ENCODE measurements around the gene CDK6. TPM values are rescaled to one million over a fixed set of nuclear protein-coding genes. Genes with fewer than 3 reads are reported as not detected.

Gene CDK6
- total and polyA plus RNA-seq, 2 experiments from 2014 or later, result 28.7 to 81.6 TPM

DNA sequence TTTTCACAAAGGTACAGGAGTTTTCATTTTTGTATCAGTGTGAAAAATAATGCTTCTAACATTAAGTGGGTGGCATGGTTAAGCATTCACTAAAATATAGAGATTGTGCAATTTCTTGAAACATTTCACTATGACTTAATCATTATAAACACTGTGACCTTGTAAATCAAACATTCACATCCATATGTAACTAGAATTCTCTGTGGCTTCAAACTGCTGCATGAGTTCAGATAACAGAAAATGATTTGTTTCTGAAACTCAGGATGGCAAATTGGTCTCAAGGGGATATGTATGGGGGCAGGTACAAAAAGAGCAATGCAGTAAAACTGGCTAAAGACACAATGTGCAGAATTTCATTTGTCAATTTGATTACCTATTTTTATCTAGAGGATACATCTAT, 250.0 kb downstream of the CDK6 start:
- H3K27me3 ChIP-seq, result peaks cover 7% of the 10 kb centered on the region
- H3K4me3 ChIP-seq, result no peak overlapping the region
- no peaks in the 10 kb centered on the region for H3K9me3 ChIP-seq (ENCODE audit: low read depth)
- DNase-seq (ENCODE audit: low read depth in 1 of 2, low spot score in 1 of 2), result peak in 1 of 2 donors; percentile 42
- H3K36me3 ChIP-seq, result no peaks in the 10 kb centered on the region
- H3K27ac ChIP-seq, result no peak overlapping the region
- TF ChIP-seq, protein P1, sequence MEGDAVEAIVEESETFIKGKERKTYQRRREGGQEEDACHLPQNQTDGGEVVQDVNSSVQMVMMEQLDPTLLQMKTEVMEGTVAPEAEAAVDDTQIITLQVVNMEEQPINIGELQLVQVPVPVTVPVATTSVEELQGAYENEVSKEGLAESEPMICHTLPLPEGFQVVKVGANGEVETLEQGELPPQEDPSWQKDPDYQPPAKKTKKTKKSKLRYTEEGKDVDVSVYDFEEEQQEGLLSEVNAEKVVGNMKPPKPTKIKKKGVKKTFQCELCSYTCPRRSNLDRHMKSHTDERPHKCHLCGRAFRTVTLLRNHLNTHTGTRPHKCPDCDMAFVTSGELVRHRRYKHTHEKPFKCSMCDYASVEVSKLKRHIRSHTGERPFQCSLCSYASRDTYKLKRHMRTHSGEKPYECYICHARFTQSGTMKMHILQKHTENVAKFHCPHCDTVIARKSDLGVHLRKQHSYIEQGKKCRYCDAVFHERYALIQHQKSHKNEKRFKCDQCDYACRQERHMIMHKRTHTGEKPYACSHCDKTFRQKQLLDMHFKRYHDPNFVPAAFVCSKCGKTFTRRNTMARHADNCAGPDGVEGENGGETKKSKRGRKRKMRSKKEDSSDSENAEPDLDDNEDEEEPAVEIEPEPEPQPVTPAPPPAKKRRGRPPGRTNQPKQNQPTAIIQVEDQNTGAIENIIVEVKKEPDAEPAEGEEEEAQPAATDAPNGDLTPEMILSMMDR (IDR thresholded peaks at IDR 0.05; ENCODE audit: low read depth, low read length), result no peak
- H3K4me1 ChIP-seq (ENCODE audit: low read depth), result peaks cover 4% of the 10 kb centered on the region

DNA sequence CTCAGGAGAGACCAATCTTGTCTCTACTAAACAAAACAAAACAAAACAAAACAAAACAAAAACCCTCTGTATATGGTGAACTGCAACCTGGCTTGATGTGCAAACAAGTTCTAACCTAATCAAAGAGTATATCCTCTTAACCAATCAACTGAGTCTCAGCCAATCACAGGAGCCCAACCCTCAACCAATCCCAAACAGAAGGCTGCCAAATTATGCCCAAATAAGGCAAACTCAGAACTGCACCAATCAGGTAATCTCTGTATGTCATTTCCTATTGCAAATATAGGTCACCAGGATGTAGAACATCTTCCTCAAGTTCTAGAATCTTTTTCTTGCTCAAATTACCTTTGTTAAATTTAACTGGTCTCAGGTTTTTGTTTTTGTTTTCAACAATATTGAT, 251.4 kb downstream of the CDK6 start:
- TF ChIP-seq, protein P1 (IDR thresholded peaks at IDR 0.05; ENCODE audit: low read depth, low read length), result no peak
- Histone ChIP-seq H3K9me3 (ENCODE audit: low read depth) (no peaks in the 10 kb centered on the region), H3K4me1 (ENCODE audit: low read depth) (peaks cover 4% of the 10 kb centered on the region), H3K27me3 (no peaks in the 10 kb centered on the region), H3K4me3 (no peak overlapping the region), H3K36me3 (peaks cover 10% of the 10 kb centered on the region), H3K27ac (peak overlapping the region; percentile 42)
- peak in 1 of 2 donors; percentile 14 for DNase-seq (ENCODE audit: low read depth in 1 of 2, low spot score in 1 of 2)

DNA sequence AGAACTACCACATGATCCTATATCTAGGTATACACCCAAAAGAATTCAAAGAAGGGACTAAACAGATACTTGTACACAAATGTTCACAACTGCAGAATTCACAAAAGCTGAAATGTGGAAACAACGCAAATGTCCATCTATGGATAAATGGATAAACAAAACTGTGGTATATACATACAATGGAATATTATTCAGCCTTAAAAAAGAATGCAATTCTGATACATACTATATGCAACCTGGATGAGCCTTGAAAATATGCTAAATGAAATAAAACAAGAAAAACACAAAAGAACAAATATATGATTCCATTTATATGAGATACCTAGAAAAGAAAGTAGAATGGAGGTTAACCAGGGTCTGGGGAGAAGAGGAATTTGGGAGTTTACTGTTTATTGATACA, 253.4 kb downstream of the CDK6 start:
- H3K27ac ChIP-seq, result no peak overlapping the region
- no peak overlapping the region for H3K4me3 ChIP-seq
- no peak for DNase-seq (ENCODE audit: low read depth in 1 of 2, low spot score in 1 of 2)
- no peaks in the 10 kb centered on the region for H3K4me1 ChIP-seq (ENCODE audit: low read depth)
- H3K36me3 ChIP-seq, result peaks cover 27% of the 10 kb centered on the region
- H3K27me3 ChIP-seq, result no peaks in the 10 kb centered on the region
- H3K9me3 ChIP-seq (ENCODE audit: low read depth), result no peaks in the 10 kb centered on the region
- TF ChIP-seq, protein P1 (IDR thresholded peaks at IDR 0.05; ENCODE audit: low read depth, low read length), result no peak

DNA sequence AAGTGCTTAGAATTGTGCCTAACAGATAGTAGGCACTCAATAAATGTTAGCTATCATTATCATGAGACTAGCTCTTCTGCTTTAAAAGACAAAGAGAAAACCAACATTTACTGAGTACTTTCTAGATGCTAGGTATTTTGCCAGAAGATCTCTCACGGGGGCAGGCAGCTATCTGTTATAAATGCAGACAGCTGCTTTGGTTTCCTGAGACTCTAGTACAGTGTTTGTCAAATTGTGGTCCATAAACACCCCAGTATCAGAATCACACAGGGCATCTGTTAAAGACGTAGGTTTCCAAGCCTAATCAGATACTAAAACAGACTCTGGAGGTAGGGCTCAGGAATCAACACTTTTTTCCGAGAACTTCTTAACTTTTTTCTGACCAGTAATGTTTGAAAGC, 260.1 kb downstream of the CDK6 start:
- TF ChIP-seq, protein P1 (IDR thresholded peaks at IDR 0.05; ENCODE audit: low read depth, low read length), result no peak
- peaks cover 72% of the 10 kb centered on the region for H3K36me3 ChIP-seq

DNA sequence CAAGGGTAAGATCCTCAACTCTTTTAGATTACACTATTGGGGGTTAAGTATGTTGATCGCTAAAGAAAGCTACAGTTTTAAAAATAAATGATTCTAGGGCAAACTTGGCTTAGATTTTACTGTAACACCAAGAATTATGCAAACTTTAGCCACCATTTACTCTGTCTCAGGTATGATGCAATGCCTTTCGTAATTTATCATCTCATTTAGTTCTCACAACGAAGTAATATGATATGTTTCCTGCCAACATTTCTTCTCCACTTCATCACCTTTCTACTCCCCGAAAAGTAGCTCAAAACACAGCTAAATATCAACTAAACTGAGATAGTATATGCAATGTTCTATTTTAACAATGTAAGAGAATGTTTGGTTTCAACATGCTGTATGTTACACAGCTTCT, 267.2 kb downstream of the CDK6 start:
- Histone ChIP-seq H3K4me3 (no peak overlapping the region), H3K27ac (no peak overlapping the region), H3K27me3 (no peaks in the 10 kb centered on the region), H3K9me3 (ENCODE audit: low read depth) (no peaks in the 10 kb centered on the region), H3K36me3 (peaks cover 49% of the 10 kb centered on the region), H3K4me1 (ENCODE audit: low read depth) (no peaks in the 10 kb centered on the region)
- DNase-seq (ENCODE audit: low read depth in 1 of 2, low spot score in 1 of 2), result peak in 1 of 2 donors; percentile 65
- TF ChIP-seq, protein P1 (IDR thresholded peaks at IDR 0.05; ENCODE audit: low read depth, low read length), result no peak

More for the DNA sequence above, 260.1 kb downstream of the CDK6 start:
- Histone ChIP-seq H3K4me3 (no peak overlapping the region), H3K27ac (no peak overlapping the region), H3K27me3 (no peaks in the 10 kb centered on the region), H3K9me3 (ENCODE audit: low read depth) (no peaks in the 10 kb centered on the region), H3K4me1 (ENCODE audit: low read depth) (no peaks in the 10 kb centered on the region)
- DNase-seq (ENCODE audit: low read depth in 1 of 2, low spot score in 1 of 2), result no peak

DNA sequence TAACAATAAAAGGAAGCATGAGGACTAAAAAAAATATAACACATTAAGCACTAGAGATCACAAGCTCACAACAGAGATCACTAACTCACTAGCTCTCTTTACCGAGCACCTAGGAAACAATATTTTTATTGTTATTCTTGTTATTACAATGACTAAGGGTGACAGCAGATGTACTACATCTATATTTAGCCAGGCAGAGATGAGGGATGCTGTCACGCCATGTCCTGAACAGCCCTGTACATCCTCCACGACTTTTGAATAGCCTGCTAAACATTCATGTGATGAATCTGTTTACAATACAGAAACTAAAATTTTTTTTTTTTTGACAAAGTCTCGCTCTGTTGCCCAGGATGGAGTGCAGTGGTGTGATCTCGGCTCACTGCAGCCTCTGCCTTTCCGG, 268.9 kb downstream of the CDK6 start:
- Histone ChIP-seq H3K27ac (no peak overlapping the region), H3K36me3 (peaks cover 50% of the 10 kb centered on the region), H3K4me3 (no peak overlapping the region), H3K4me1 (ENCODE audit: low read depth) (no peaks in the 10 kb centered on the region), H3K27me3 (no peaks in the 10 kb centered on the region), H3K9me3 (ENCODE audit: low read depth) (no peaks in the 10 kb centered on the region)
- no peak for DNase-seq (ENCODE audit: low read depth in 1 of 2, low spot score in 1 of 2)
- TF ChIP-seq, protein P1 (IDR thresholded peaks at IDR 0.05; ENCODE audit: low read depth, low read length), result no peak
